RWPE2 (cell line): ENCODE measurements around the gene TMTC4.
A peak's percentile ranks its signal among the peaks of the same experiment; 100 is the strongest.

Experiments
- ATAC-seq: fragments of 200-7000 bp; cut with Tn5 transposase; 3 replicates; pipeline ENCODE4 v1.9.1; 2021; ENCODE audit warnings: low read depth
- DNase-seq: peaks from one replicate; pipeline ENCODE4 v3.0.0-alpha.2; 2020; ENCODE audit warnings: low spot score
- H3K27ac ChIP-seq: fragments of 450-650 bp; 2 replicates; pipeline ENCODE4 v1.5.1; 2017; ENCODE audit warnings: mild to moderate bottlenecking; ENCODE audit not compliant: poor library complexity, severe bottlenecking
- H3K27me3 ChIP-seq: fragments of 250-450 bp; sonication (Bioruptor Pico); 2 replicates; pipeline ENCODE4 v1.5.1; 2021; ENCODE audit warnings: mild to moderate bottlenecking, moderate library complexity; ENCODE audit not compliant: insufficient read depth, poor library complexity, severe bottlenecking
- H3K36me3 ChIP-seq: fragments of 250-450 bp; sonication (Bioruptor Pico); 2 replicates; pipeline ENCODE4 v1.5.1; 2020; ENCODE audit warnings: low read depth, mild to moderate bottlenecking, moderate library complexity
- H3K4me1 ChIP-seq: fragments of 250-450 bp; sonication (Bioruptor Pico); 2 replicates; pipeline ENCODE4 v1.5.1; 2021; ENCODE audit warnings: mild to moderate bottlenecking, moderate library complexity; ENCODE audit not compliant: insufficient read depth, poor library complexity, severe bottlenecking
- H3K4me3 ChIP-seq: fragments of 250-450 bp; sonication (Bioruptor Pico); 2 replicates; pipeline ENCODE4 v1.5.1; 2021; ENCODE audit warnings: mild to moderate bottlenecking, moderate library complexity; ENCODE audit not compliant: severe bottlenecking
- H3K9me3 ChIP-seq: fragments of 250-450 bp; sonication (Bioruptor Pico); 2 replicates; pipeline ENCODE4 v1.5.1; 2021; ENCODE audit warnings: mild to moderate bottlenecking, moderate library complexity; ENCODE audit not compliant: severe bottlenecking
- TF ChIP-seq, protein P1 (sequence below): fragments of 450-650 bp; IDR thresholded peaks from one replicate; pipeline ENCODE4 v1.5.1; 2017; ENCODE audit warnings: mild to moderate bottlenecking, moderate library complexity; ENCODE audit not compliant: poor library complexity, severe bottlenecking

The TMTC4 gene

DNA sequence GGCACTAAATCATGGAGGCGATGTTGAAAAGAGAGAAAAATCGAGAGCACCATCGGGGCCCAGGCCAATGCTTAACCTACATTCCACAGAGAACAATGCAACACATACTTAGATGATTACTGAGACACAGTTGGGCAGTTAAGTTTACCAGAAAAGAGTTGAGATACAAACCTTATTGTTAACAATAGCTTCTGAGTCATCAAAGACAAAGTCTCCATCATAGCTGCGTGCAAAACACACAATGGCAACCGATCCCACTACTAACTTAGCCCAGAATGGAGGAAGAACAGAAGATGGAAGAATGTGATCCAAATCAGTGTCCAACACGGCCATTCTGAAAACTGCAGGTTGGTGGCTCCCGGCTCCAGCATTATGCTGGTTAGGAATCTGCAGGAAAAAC is 6.2 kb downstream of the TMTC4 start:
- H3K36me3 ChIP-seq: peaks cover 36% of the 10 kb centered on the region
- no peak overlapping the region for H3K4me3 ChIP-seq
- H3K27ac ChIP-seq: no peak overlapping the region
- DNase-seq: no peak
- H3K9me3 ChIP-seq: no peaks in the 10 kb centered on the region
- TF ChIP-seq, protein P1, sequence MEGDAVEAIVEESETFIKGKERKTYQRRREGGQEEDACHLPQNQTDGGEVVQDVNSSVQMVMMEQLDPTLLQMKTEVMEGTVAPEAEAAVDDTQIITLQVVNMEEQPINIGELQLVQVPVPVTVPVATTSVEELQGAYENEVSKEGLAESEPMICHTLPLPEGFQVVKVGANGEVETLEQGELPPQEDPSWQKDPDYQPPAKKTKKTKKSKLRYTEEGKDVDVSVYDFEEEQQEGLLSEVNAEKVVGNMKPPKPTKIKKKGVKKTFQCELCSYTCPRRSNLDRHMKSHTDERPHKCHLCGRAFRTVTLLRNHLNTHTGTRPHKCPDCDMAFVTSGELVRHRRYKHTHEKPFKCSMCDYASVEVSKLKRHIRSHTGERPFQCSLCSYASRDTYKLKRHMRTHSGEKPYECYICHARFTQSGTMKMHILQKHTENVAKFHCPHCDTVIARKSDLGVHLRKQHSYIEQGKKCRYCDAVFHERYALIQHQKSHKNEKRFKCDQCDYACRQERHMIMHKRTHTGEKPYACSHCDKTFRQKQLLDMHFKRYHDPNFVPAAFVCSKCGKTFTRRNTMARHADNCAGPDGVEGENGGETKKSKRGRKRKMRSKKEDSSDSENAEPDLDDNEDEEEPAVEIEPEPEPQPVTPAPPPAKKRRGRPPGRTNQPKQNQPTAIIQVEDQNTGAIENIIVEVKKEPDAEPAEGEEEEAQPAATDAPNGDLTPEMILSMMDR: no peak
- peak; percentile 50; the same call in 2 of the 3 replicates for ATAC-seq
- no peaks in the 10 kb centered on the region for H3K4me1 ChIP-seq
- no peaks in the 10 kb centered on the region for H3K27me3 ChIP-seq

DNA sequence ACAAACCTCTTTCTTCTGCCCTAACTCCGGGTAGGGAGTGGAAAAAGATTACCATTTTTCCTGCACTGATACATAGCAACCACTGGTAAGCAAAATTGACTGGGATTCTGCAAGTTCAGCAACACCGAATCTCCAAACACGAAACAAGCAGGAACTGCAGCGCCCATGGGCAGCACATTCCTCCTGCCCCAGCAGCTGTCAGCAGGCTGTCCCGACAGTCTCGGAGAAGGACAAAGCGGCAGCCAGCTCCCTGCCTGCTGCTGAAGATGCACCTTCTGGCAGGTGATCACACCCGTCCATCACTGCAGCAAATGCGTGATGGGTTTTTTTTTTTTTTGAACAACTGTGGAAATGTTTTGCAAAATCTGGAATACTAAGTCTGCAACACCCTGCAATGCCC is 6.7 kb downstream of the TMTC4 start:
- Histone ChIP-seq H3K4me3 (no peak overlapping the region), H3K9me3 (no peaks in the 10 kb centered on the region), H3K27me3 (no peaks in the 10 kb centered on the region), H3K4me1 (no peaks in the 10 kb centered on the region), H3K36me3 (peaks cover 41% of the 10 kb centered on the region), H3K27ac (no peak overlapping the region)
- no peak for DNase-seq
- ATAC-seq: no peak
- TF ChIP-seq, protein P1: no peak

DNA sequence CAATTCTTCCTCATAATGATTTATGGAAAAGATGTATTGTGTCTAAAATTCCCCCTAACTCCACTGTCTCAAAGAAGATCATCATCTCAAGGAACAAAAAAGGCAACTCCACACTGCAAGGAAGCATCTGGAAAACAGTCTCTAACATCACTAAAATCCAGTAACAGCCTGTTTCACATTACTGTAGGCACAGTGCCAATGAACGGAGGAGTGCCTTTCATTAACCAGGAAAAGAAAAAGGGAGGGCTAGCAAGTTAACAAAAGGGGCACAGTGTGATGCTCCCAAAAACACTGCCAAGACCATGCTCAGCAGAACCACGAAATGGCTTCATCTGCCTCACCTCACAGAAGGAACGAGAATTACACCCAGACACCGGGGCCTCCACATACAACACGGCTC is 8.5 kb downstream of the TMTC4 start:
- TF ChIP-seq, protein P1: no peak
- Histone ChIP-seq H3K27ac (no peak overlapping the region), H3K4me3 (no peak overlapping the region), H3K4me1 (no peaks in the 10 kb centered on the region), H3K9me3 (no peaks in the 10 kb centered on the region), H3K36me3 (peaks cover 51% of the 10 kb centered on the region), H3K27me3 (no peaks in the 10 kb centered on the region)
- DNase-seq (no peak), ATAC-seq (no peak)

DNA sequence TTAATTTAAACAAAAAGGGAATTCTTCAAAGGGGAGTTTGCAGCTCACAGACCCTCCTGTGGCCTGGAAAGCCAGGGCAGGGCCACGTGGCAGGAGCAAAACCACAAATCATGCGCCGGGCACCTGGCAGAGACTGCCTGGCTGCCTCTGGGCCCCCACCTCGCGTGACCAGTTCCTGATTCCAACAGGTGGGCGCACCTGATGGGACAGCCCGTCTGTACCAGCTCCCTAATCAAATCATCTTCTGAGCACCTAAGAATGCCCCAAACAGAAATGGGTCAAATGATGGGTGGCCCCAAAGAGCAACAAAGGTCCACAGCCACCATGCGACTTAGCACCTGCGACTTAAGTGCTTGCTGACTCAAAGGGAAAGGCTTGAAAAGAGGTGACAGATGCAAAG is 9.2 kb downstream of the TMTC4 start:
- TF ChIP-seq, protein P1: no peak
- H3K27ac ChIP-seq: no peak overlapping the region
- H3K4me3 ChIP-seq: no peak overlapping the region
- H3K4me1 ChIP-seq: no peaks in the 10 kb centered on the region
- no peak for DNase-seq
- no peak for ATAC-seq
- H3K27me3 ChIP-seq: no peaks in the 10 kb centered on the region
- no peaks in the 10 kb centered on the region for H3K9me3 ChIP-seq
- peaks cover 55% of the 10 kb centered on the region for H3K36me3 ChIP-seq

DNA sequence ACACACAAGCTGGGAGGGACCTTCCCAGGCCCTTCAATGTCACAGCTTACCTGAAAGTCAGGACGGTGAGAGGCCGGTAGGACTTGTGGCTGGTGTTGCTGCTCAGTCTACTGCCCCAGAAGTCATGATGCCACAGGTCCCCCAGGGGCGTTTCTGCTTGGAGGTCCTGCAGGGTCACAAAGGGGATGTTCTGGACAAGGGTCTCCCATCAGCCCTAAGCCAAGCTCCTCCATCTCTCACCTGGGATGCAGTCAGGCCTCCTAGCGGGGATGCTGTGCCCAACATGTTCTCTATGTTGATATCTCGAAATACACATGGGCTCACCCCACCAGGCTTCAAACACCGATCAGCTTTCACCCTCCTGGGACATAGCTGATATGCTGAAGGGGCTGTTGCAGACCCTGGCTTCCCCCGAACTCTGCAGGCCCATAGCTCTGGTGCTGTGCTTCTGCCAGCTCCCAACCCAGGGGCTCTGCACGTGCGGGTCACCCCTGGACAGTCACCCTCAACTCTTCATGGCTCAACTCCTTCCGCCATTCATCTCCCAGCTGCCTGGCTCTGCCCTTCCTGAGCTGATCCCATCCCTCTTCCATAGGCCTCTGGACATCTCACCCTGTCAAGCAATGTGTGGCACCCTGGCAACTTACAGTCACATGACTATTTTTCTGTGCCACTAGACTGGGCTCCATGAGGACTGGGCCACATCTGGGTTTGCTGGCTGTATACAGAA is 10.3 kb downstream of the TMTC4 start:
- H3K9me3 ChIP-seq: no peaks in the 10 kb centered on the region
- ATAC-seq: no peak
- H3K4me3 ChIP-seq: no peak overlapping the region
- DNase-seq: no peak
- TF ChIP-seq, protein P1: no peak
- H3K27me3 ChIP-seq: no peaks in the 10 kb centered on the region
- peaks cover 55% of the 10 kb centered on the region for H3K36me3 ChIP-seq
- no peak overlapping the region for H3K27ac ChIP-seq
- H3K4me1 ChIP-seq: no peaks in the 10 kb centered on the region
